CD4-positive, alpha-beta memory T cell (primary cell): ENCODE results near the gene FAM114A1. TPM values are rescaled to one million over a fixed set of nuclear protein-coding genes. Genes with fewer than 3 reads are reported as not detected.
A peak's percentile ranks its signal among the peaks of the same experiment; 100 is the strongest.

ENCODE experiments used
- CTCF ChIA-PET: fragments of 350-600 bp; sonication (Branson Sonifier 250); formaldehyde crosslinking; loops from one replicate; lab custom pipeline; 2021; ENCODE audit warnings: inconsistent platforms; ENCODE audit not compliant: partially characterized antibody; lab: Charles Lee
- POLR2A ChIA-PET: fragments of 350-600 bp; sonication (Branson Sonifier 250); formaldehyde crosslinking; loops from one replicate; lab custom pipeline; 2021; ENCODE audit not compliant: partially characterized antibody; lab: Charles Lee
- DNase-seq, 5 donors: peaks; one replicate each; pipeline versions ENCODE4 v3.0.0 to v3.0.0-alpha.2; 2020 to 2022; ENCODE audit warnings: mixed read lengths in 1 of 5
- H3K27ac ChIP-seq: one replicate; pipeline ENCODE4 v1.7.0; 2013; ENCODE audit warnings: low read depth, low read length
- H3K27me3 ChIP-seq: 2 replicates; pipeline ENCODE4 v1.7.0; 2013; ENCODE audit warnings: mild to moderate bottlenecking, low read length, moderate library complexity; ENCODE audit not compliant: insufficient read depth
- H3K36me3 ChIP-seq: 2 replicates; pipeline ENCODE4 v1.7.0; 2013; ENCODE audit warnings: mild to moderate bottlenecking, low read length, moderate library complexity; ENCODE audit not compliant: insufficient read depth
- H3K4me1 ChIP-seq: 2 replicates; pipeline ENCODE4 v1.7.0; 2013; ENCODE audit warnings: mild to moderate bottlenecking, low read length, moderate library complexity; ENCODE audit not compliant: insufficient read depth
- H3K4me3 ChIP-seq, 2 donors: one replicate each; pipeline ENCODE4 v1.7.0; 2013; ENCODE audit warnings: low read length in 2 of 2, mild to moderate bottlenecking in 1 of 2
- H3K9me3 ChIP-seq, 2 donors: one replicate each; pipeline ENCODE4 v1.7.0; 2013; ENCODE audit warnings: low read length in 2 of 2, control low read depth in 1 of 2; ENCODE audit not compliant: control insufficient read depth in 1 of 2
- H3K27ac Mint-ChIP-seq, 7 donors: one replicate each; pipeline ENCODE4 v1.8.0; 2020 to 2021; ENCODE audit warnings: mixed read lengths in 7 of 7, mild to moderate bottlenecking in 6 of 7, inconsistent platforms in 3 of 7, moderate library complexity in 3 of 7
- H3K27me3 Mint-ChIP-seq, 2 donors: one replicate each; pipeline ENCODE4 v1.8.0; 2020 to 2021; ENCODE audit warnings: mixed read lengths in 2 of 2
- H3K36me3 Mint-ChIP-seq, 2 donors: one replicate each; pipeline ENCODE4 v1.8.0; 2020 to 2021; ENCODE audit warnings: mixed read lengths in 2 of 2, inconsistent platforms in 1 of 2, mild to moderate bottlenecking in 1 of 2
- H3K4me1 Mint-ChIP-seq, 4 donors: one replicate each; pipeline ENCODE4 v1.8.0; 2020 to 2021; ENCODE audit warnings: mixed read lengths in 4 of 4, mild to moderate bottlenecking in 1 of 4
- H3K4me3 Mint-ChIP-seq, 8 donors: one replicate each; pipeline ENCODE4 v1.8.0; 2020 to 2021; ENCODE audit warnings: mixed read lengths in 8 of 8, mild to moderate bottlenecking in 7 of 8, moderate library complexity in 6 of 8, inconsistent platforms in 3 of 8
- H3K9me3 Mint-ChIP-seq, 8 donors: one replicate each; pipeline ENCODE4 v1.8.0; 2020 to 2021; ENCODE audit warnings: mixed read lengths in 8 of 8, mild to moderate bottlenecking in 5 of 8, inconsistent platforms in 3 of 8, moderate library complexity in 1 of 8
- intact Hi-C: fragments of 100-400 bp; cut with micrococcal nuclease; formaldehyde crosslinking; loops from one replicate; pipeline ENCODE4 v1.15.1; 2023
- polyA plus RNA-seq, 2 donors: library from polyadenylated mRNA; unstranded; fragments of 300-500 nt; fragmentation: Illumina TruSeq; gene quantifications; one replicate each; pipeline ENCODE4 v1.2.3, GENCODE V29; 2021
- total RNA-seq, 2 experiments: library from RNA; stranded (reverse); gene quantifications; one replicate each; pipeline ENCODE4 v1.2.3, GENCODE V29; 2021

FAM114A1 gene
- total and polyA plus RNA-seq, 4 experiments from 2014 or later = 0.09 to 0.64 (median 0.44) TPM; not detected in 1

DNA sequence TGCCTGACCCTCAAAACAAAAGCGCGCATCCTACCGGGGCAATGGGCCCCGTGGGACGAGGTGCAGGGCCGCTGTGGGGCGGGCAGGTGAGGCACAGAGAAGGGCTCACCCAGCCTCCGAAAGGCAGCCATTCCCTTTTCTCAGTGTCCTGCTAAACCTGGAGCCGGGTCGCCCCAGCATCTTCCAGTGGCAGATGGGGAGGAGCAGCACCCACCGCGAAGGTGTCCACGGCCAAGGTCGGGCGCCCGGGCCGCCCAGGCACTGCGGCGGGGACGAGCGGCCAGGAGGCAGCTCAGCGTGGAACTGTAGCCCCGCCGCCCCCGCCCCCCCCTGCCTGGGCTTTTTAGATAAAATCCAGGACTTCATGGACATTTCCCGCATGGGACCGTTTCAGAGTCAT lies 43.8 kb upstream of the FAM114A1 start:
- peaks cover 0 to 13% (median 10%) of the 10 kb centered on the region in 8 donors for H3K9me3 Mint-ChIP-seq
- Histone ChIP-seq H3K4me1 (peaks cover 17% of the 10 kb centered on the region), H3K4me3 (no peak overlapping the region), H3K27ac (no peak overlapping the region), H3K9me3 (peaks cover 0 to 4% of the 10 kb centered on the region in 2 donors), H3K36me3 (no peaks in the 10 kb centered on the region), H3K27me3 (no peaks in the 10 kb centered on the region)
- peaks cover 12 to 20% (median 16%) of the 10 kb centered on the region in 4 donors for H3K4me1 Mint-ChIP-seq
- peaks cover 5 to 39% of the 10 kb centered on the region in 2 donors for H3K36me3 Mint-ChIP-seq
- ChIA-PET CTCF (interaction anchor here (1.1 kb wide), 1 partner anchor 41 kb away, joined by 3 read pairs; the partner anchor contains the start of gene TLR10), POLR2A (interaction anchor here (1.1 kb wide), 1 partner anchor 19 kb away, joined by 3 read pairs; no protein-coding TSS in a partner anchor)
- H3K4me3 Mint-ChIP-seq = no peak overlapping the region
- intact Hi-C loops = no loop called here
- H3K27ac Mint-ChIP-seq = no peak overlapping the region
- no peaks in the 10 kb centered on the region for H3K27me3 Mint-ChIP-seq
- DNase-seq = no peak

DNA sequence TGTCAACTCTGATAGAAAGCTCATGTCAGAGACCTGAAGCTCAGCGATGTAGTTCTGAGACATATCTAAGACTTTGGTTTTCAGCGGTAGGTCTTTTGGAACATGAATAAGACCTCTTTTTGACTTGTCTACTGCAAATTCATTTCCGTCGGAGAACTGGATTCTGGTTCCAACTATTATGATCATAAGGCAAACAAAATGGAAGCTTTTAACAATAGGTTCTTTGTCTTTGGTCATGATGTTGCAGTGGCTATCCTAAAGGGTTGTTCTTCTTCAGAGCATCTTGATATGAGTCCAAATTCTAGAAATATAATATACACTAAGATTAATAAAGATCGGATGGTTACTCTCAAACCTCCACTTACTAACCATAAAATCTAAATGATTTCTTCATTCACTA lies 38.4 kb upstream of the FAM114A1 start:
- H3K36me3 ChIP-seq = no peaks in the 10 kb centered on the region
- Mint-ChIP-seq H3K27ac (no peak overlapping the region), H3K4me3 (no peak overlapping the region), H3K4me1 (peaks cover 0 to 5% (median under 1%) of the 10 kb centered on the region in 4 donors), H3K36me3 (peaks cover 3 to 44% of the 10 kb centered on the region in 2 donors), H3K27me3 (no peaks in the 10 kb centered on the region), H3K9me3 (peaks cover 0 to 9% (median 3%) of the 10 kb centered on the region in 8 donors)
- no peaks in the 10 kb centered on the region for H3K9me3 ChIP-seq
- DNase-seq = no peak
- ChIA-PET POLR2A (interaction anchor here (0.5 kb wide), 1 partner anchor 72 kb away, joined by 4 read pairs; no protein-coding TSS in a partner anchor), CTCF (interaction anchor here (1.4 to 2.2 kb wide), 2 partner anchors 25 to 31 kb away, joined by 5 to 6 read pairs; partner anchors contain the start of gene TLR1)
- H3K4me3 ChIP-seq = no peak overlapping the region
- H3K27me3 ChIP-seq = no peaks in the 10 kb centered on the region
- H3K4me1 ChIP-seq = no peaks in the 10 kb centered on the region
- H3K27ac ChIP-seq = no peak overlapping the region
- intact Hi-C loops = no loop called here

DNA sequence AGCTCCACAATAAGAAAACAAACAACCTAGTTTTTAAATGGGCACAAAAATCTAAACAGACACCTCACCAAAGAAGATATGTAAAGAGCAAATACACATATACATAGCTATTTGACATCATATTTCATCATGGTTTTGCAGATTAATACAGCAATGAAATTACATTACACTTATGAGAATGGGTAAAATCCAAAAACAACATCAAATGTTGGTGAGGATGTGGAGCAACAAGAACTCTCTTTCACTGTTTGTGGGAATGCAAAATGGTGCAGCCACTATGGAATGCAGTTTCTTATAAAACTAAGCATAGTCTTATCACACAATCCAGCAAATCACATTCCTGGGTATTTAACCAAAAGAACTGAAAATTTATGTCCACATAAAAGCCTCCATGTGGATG lies 36.0 kb upstream of the FAM114A1 start:
- Mint-ChIP-seq H3K36me3 (peaks cover 13 to 32% of the 10 kb centered on the region in 2 donors), H3K4me1 (peaks cover 0 to 5% (median under 1%) of the 10 kb centered on the region in 4 donors), H3K4me3 (no peak overlapping the region), H3K27ac (peak overlapping the region in 1 of 7 donors; percentile 57), H3K9me3 (peaks cover 5 to 28% (median 20%) of the 10 kb centered on the region in 8 donors), H3K27me3 (no peaks in the 10 kb centered on the region)
- no peak for DNase-seq
- ChIA-PET POLR2A (no interaction called here), CTCF (interaction anchor here (1.1 to 1.5 kb wide), 2 partner anchors 28 to 216 kb away, joined by 3 to 7 read pairs; partner anchors contain the start of gene TLR1)
- H3K36me3 ChIP-seq = no peaks in the 10 kb centered on the region
- H3K4me1 ChIP-seq = no peaks in the 10 kb centered on the region
- H3K9me3 ChIP-seq = peaks cover 7 to 9% of the 10 kb centered on the region in 2 donors
- H3K27me3 ChIP-seq = no peaks in the 10 kb centered on the region
- intact Hi-C loops = no loop called here
- no peak overlapping the region for H3K4me3 ChIP-seq
- H3K27ac ChIP-seq = no peak overlapping the region

DNA sequence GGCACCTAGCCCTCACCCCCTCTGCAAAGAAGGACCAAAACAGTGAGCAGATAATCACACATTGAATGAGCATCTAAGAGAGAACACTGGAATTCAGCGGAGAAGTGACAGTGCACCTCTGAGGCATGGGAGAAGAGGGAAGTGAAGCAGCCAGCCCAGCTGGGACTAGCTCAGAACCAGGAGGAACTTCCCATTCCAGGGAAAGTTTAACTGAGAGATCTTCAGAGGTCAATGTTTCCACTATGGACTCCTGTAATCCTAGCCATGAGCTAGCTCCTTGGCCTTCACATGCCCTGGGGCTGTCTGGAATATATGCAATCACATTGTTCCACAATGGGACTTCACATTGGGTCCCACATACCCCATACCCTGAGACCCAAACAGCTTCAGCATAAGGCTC lies 35.4 kb upstream of the FAM114A1 start:
- peak overlapping the region in 1 of 7 donors; percentile 57 for H3K27ac Mint-ChIP-seq

DNA sequence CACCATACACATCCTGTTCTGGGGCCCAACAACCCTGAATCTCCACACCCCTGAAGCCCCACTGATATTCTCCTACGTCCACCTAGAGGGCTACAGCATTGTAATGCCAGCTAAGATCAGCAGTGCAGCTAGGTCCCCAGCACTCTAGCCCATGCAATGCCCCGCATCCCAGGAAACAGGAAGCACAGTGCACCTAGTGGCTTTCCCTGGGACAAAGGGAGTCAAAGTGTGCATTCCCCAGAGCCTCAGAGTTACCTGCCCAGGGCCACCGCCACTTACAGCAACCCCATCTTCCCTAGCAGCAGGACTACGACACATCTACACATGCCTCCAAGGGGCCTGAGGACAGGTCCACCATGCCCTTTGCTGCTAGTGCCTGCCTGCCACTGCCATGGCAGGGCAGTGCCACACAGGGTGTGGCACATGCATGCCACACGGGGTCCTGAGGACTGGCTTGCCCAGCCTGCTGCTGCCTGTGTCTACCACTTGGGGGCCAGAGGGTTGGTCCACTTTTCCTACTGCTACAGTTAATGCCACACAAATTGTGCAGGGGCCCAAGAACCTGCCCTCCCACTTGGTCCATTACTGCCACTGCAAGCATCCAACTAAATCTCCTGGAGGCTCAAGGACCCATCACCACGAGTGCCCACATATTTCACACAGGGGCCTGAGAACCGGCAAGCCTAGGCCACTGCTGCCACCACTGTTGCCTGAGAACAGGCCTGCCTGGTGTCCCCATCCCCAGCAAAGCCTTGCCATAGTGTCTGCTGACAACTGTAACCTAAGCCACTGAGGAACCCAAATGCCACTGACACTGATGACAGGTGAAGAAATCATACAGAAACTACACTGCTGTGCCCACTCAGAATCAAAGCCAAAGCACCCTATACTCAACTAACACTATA lies 34.7 kb upstream of the FAM114A1 start:
- Histone ChIP-seq H3K36me3 (no peaks in the 10 kb centered on the region), H3K27ac (no peak overlapping the region), H3K4me3 (no peak overlapping the region), H3K27me3 (no peaks in the 10 kb centered on the region), H3K9me3 (peaks cover 7 to 9% of the 10 kb centered on the region in 2 donors), H3K4me1 (peaks cover 9% of the 10 kb centered on the region)
- no peak for DNase-seq
- intact Hi-C loops = no loop called here
- Mint-ChIP-seq H3K4me1 (peaks cover 10 to 13% (median 11%) of the 10 kb centered on the region in 4 donors), H3K27me3 (no peaks in the 10 kb centered on the region), H3K4me3 (no peak overlapping the region), H3K36me3 (peaks cover 15 to 31% of the 10 kb centered on the region in 2 donors), H3K27ac (peak overlapping the region in 1 of 7 donors; percentile 19), H3K9me3 (peaks cover 5 to 34% (median 20%) of the 10 kb centered on the region in 8 donors)
- POLR2A ChIA-PET = no interaction called here
- CTCF ChIA-PET = interaction anchor here (1.5 kb wide), 1 partner anchor 29 kb away, joined by 7 read pairs; the partner anchor contains the start of gene TLR1

More for the DNA sequence above, 35.4 kb upstream of the FAM114A1 start:
- no peaks in the 10 kb centered on the region for H3K27me3 Mint-ChIP-seq
- intact Hi-C loops = no loop called here
- H3K27me3 ChIP-seq = no peaks in the 10 kb centered on the region
- peaks cover 7 to 9% of the 10 kb centered on the region in 2 donors for H3K9me3 ChIP-seq
- ChIA-PET CTCF (interaction anchor here (1.1 to 1.5 kb wide), 2 partner anchors 28 to 216 kb away, joined by 3 to 7 read pairs; partner anchors contain the start of gene TLR1), POLR2A (no interaction called here)
- no peak overlapping the region for H3K27ac ChIP-seq
- H3K36me3 ChIP-seq = no peaks in the 10 kb centered on the region
- peaks cover 3 to 7% (median 5%) of the 10 kb centered on the region in 4 donors for H3K4me1 Mint-ChIP-seq
- DNase-seq = no peak
- H3K9me3 Mint-ChIP-seq = peaks cover 5 to 30% (median 20%) of the 10 kb centered on the region in 8 donors
- peaks cover 2% of the 10 kb centered on the region for H3K4me1 ChIP-seq
- no peak overlapping the region for H3K4me3 ChIP-seq
- no peak overlapping the region for H3K4me3 Mint-ChIP-seq
- peaks cover 11 to 30% of the 10 kb centered on the region in 2 donors for H3K36me3 Mint-ChIP-seq

DNA sequence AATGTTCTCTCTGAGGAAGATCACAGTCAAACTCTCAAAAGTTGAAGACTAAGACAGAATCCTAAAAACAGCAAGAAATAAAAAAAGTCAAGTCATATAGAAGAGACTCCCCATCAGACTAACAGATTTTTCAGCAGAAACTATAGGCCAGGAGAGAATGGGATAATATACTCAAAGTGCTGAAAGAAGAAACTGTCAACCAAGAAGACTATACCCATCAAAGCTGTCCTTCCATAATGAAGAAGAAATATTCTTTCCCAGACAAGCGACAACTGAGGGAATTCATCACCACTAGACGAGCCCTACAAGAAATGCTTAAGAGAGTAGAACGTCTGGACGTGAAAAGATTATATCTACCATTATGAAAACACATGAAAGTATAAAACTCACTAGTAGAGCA lies 33.0 kb upstream of the FAM114A1 start:
- no peaks in the 10 kb centered on the region for H3K36me3 ChIP-seq
- DNase-seq = no peak
- CTCF ChIA-PET = interaction anchor here (1.0 to 1.6 kb wide), 2 partner anchors 21 to 26 kb away, joined by 3 to 5 read pairs; no protein-coding TSS in a partner anchor
- H3K9me3 ChIP-seq = peaks cover 7 to 9% of the 10 kb centered on the region in 2 donors
- H3K36me3 Mint-ChIP-seq = peaks cover 15 to 30% of the 10 kb centered on the region in 2 donors
- peaks cover 18% of the 10 kb centered on the region for H3K4me1 ChIP-seq
- H3K27me3 Mint-ChIP-seq = no peaks in the 10 kb centered on the region
- H3K27ac Mint-ChIP-seq = no peak overlapping the region
- H3K4me3 Mint-ChIP-seq = peak overlapping the region in 2 of 8 donors; percentile 11
- H3K4me3 ChIP-seq = no peak overlapping the region
- H3K4me1 Mint-ChIP-seq = peaks cover 19 to 25% (median 23%) of the 10 kb centered on the region in 4 donors
- no peaks in the 10 kb centered on the region for H3K27me3 ChIP-seq
- POLR2A ChIA-PET = no interaction called here
- no peak overlapping the region for H3K27ac ChIP-seq
- peaks cover 5 to 34% (median 20%) of the 10 kb centered on the region in 8 donors for H3K9me3 Mint-ChIP-seq
- intact Hi-C loops = no loop called here
